Calu3 (cell line): ENCODE data around the gene SEMA3F. TPM values are rescaled to one million over a fixed set of nuclear protein-coding genes. Genes with fewer than 3 reads are reported as not detected.

Source experiments
- BruUV-seq: library from RNA; stranded (reverse); fragments of 400-500 nt; replicated peaks from 2 replicates; lab custom pipeline; 2021; lab: Mats Ljungman, UMichigan
- CTCF ChIA-PET: fragments of 300-600 bp; sonication (Branson Sonifier 250); formaldehyde crosslinking; loops from one replicate; lab custom pipeline; 2022; ENCODE audit warnings: antibody characterized with exemption; lab: Charles Lee
- DNase-seq: peaks from one replicate; pipeline ENCODE4 v3.0.0; 2022
- H3K27ac Mint-ChIP-seq: one replicate; pipeline ENCODE4 v1.8.0; 2022; ENCODE audit warnings: mixed read lengths; ENCODE audit not compliant: unreplicated experiment
- H3K27me3 Mint-ChIP-seq: one replicate; pipeline ENCODE4 v1.8.0; 2022; ENCODE audit warnings: mixed read lengths; ENCODE audit not compliant: unreplicated experiment
- H3K36me3 Mint-ChIP-seq: one replicate; pipeline ENCODE4 v1.8.0; 2022; ENCODE audit warnings: mild to moderate bottlenecking, moderate library complexity, mixed read lengths; ENCODE audit not compliant: insufficient read depth, unreplicated experiment
- H3K4me1 Mint-ChIP-seq: one replicate; pipeline ENCODE4 v1.8.0; 2022; ENCODE audit warnings: mild to moderate bottlenecking, low read depth, mixed read lengths; ENCODE audit not compliant: unreplicated experiment
- H3K4me3 Mint-ChIP-seq: one replicate; pipeline ENCODE4 v1.8.0; 2022; ENCODE audit warnings: mild to moderate bottlenecking, low read depth, moderate library complexity, mixed read lengths; ENCODE audit not compliant: unreplicated experiment
- H3K9me3 Mint-ChIP-seq: one replicate; pipeline ENCODE4 v1.8.0; 2022; ENCODE audit warnings: low read depth, mixed read lengths; ENCODE audit not compliant: unreplicated experiment
- CTCF ChIP-seq: fragments of 200-600 bp; IDR thresholded peaks from one replicate; pipeline ENCODE4 v1.8.0; 2022; ENCODE audit warnings: antibody characterized with exemption; ENCODE audit not compliant: unreplicated experiment
- intact Hi-C: fragments of 100-400 bp; cut with micrococcal nuclease; formaldehyde crosslinking; loops from one replicate; pipeline ENCODE4 v1.10.0; 2022; ENCODE audit not compliant: unreplicated experiment
- total RNA-seq: library from RNA; stranded (reverse); gene quantifications from 2 replicates; pipeline ENCODE4 v1.2.3, GENCODE V29; 2022

SEMA3F gene
- total RNA-seq, 1 experiment from 2014 or later = 1.7 TPM

GRCh38 chr3:50154476-50154839, 666 bp upstream of the SEMA3F start:
- intact Hi-C loops = no loop called here
- CTCF ChIA-PET = no interaction called here
- Mint-ChIP-seq H3K27me3 (peaks cover 51% of the 10 kb centered on the region), H3K27ac (peak overlapping the region; percentile 55), H3K4me1 (peaks cover 22% of the 10 kb centered on the region), H3K9me3 (no peaks in the 10 kb centered on the region), H3K4me3 (peak overlapping the region; percentile 75), H3K36me3 (peaks cover 13% of the 10 kb centered on the region)
- BruUV-seq = no TSS peak
- TF ChIP-seq CTCF = peak; percentile 14
- peak; percentile 29 for DNase-seq

- H3K4me1 Mint-ChIP-seq = peaks cover 22% of the 10 kb centered on the region
- H3K9me3 Mint-ChIP-seq = no peaks in the 10 kb centered on the region
- peaks cover 13% of the 10 kb centered on the region for H3K36me3 Mint-ChIP-seq
- no peak for DNase-seq
- CTCF ChIA-PET = no interaction called here
- peak overlapping the region; percentile 66 for H3K4me3 Mint-ChIP-seq
- no TSS peak for BruUV-seq
- no peak for TF ChIP-seq CTCF
- H3K27me3 Mint-ChIP-seq = peaks cover 44% of the 10 kb centered on the region
- H3K27ac Mint-ChIP-seq = peak overlapping the region; percentile 54
- intact Hi-C loops = no loop called here
Measured at GRCh38 chr3:50155491-50155878, 361 bp downstream of the SEMA3F start.

- peak overlapping the region; percentile 54 for H3K27ac Mint-ChIP-seq
- H3K27me3 Mint-ChIP-seq = peaks cover 40% of the 10 kb centered on the region
- H3K36me3 Mint-ChIP-seq = peaks cover 13% of the 10 kb centered on the region
- CTCF ChIA-PET = no interaction called here
- peak overlapping the region; percentile 66 for H3K4me3 Mint-ChIP-seq
- no peak for TF ChIP-seq CTCF
- intact Hi-C loops = no loop called here
- no TSS peak for BruUV-seq
- no peaks in the 10 kb centered on the region for H3K9me3 Mint-ChIP-seq
- no peak for DNase-seq
- H3K4me1 Mint-ChIP-seq = peaks cover 22% of the 10 kb centered on the region
Measured at GRCh38 chr3:50155891-50156290, 767 bp downstream of the SEMA3F start.

GRCh38 chr3:50156549-50157493, 1.7 kb downstream of the SEMA3F start:
- BruUV-seq = no TSS peak

More at GRCh38 chr3:50156549-50157493, 1.7 kb downstream of the SEMA3F start:
- TF ChIP-seq CTCF = no peak
- CTCF ChIA-PET = no interaction called here
- intact Hi-C loops = no loop called here
- Mint-ChIP-seq H3K27me3 (peaks cover 31% of the 10 kb centered on the region), H3K9me3 (no peaks in the 10 kb centered on the region), H3K4me3 (no peak overlapping the region), H3K4me1 (peaks cover 22% of the 10 kb centered on the region), H3K36me3 (peaks cover 13% of the 10 kb centered on the region), H3K27ac (no peak overlapping the region)
- no peak for DNase-seq
